HG02678 (cell line): ENCODE results near the gene PARD3.
"Not testable (repeated sequence)": the region's sequence is repeated elsewhere in the genome, so short reads cannot be mapped to it uniquely, and the experiment has no call there.

ENCODE experiments used
- ATAC-seq: cut with Tn5 transposase; IDR thresholded peaks from one replicate; pipeline ENCODE4 v1.9.1; 2021; ENCODE audit warnings: mild to moderate bottlenecking, moderate library complexity; ENCODE audit not compliant: unreplicated experiment

PARD3 gene

GRCh38 chr10:34815185-34816084 is at the start of gene PARD3:
Gene PARD3 (minus strand): TSS chr10:34815296. CDS start chr10:34814995, 301 bp downstream.
- peak; percentile 65 for ATAC-seq

- ATAC-seq: no peak
Observed at GRCh38 chr10:34864149-34865067, 49.3 kb upstream of the PARD3 start.

- no peak for ATAC-seq
Observed at GRCh38 chr10:34862892-34863291, 47.8 kb upstream of the PARD3 start.

GRCh38 chr10:34861293-34862021 is 46.4 kb upstream of the PARD3 start:
- no peak for ATAC-seq

- no peak for ATAC-seq
Observed at GRCh38 chr10:34859170-34859569, 44.1 kb upstream of the PARD3 start.

GRCh38 chr10:34858003-34858402 is 42.9 kb upstream of the PARD3 start:
- ATAC-seq: no peak

GRCh38 chr10:34854147-34854601 is 39.1 kb upstream of the PARD3 start:
- no peak for ATAC-seq

- no peak for ATAC-seq
Observed at GRCh38 chr10:34853357-34853756, 38.3 kb upstream of the PARD3 start.

GRCh38 chr10:34850558-34850957 is 35.5 kb upstream of the PARD3 start:
- no peak for ATAC-seq

- no peak for ATAC-seq
Observed at GRCh38 chr10:34850036-34850435, 34.9 kb upstream of the PARD3 start.

GRCh38 chr10:34845070-34845469 is 30.0 kb upstream of the PARD3 start:
- no peak for ATAC-seq

- ATAC-seq: no peak
Observed at GRCh38 chr10:34844448-34844847, 29.4 kb upstream of the PARD3 start.

GRCh38 chr10:34843470-34843869 is 28.4 kb upstream of the PARD3 start:
- ATAC-seq: not testable (repeated sequence)

GRCh38 chr10:34838366-34838900 is 23.3 kb upstream of the PARD3 start:
- ATAC-seq: no peak

GRCh38 chr10:34835908-34836508 is 20.9 kb upstream of the PARD3 start:
- peak; percentile 96 for ATAC-seq

GRCh38 chr10:34834274-34834673 is 19.2 kb upstream of the PARD3 start:
- no peak for ATAC-seq

GRCh38 chr10:34830217-34830822 is 15.2 kb upstream of the PARD3 start:
- ATAC-seq: no peak

GRCh38 chr10:34826857-34827766 is 12.0 kb upstream of the PARD3 start:
- no peak for ATAC-seq

- ATAC-seq: no peak
Observed at GRCh38 chr10:34826221-34826620, 11.1 kb upstream of the PARD3 start.
